HG02678 (cell line): ENCODE data around the gene LCE1D.

Experiments
- ATAC-seq: cut with Tn5 transposase; IDR thresholded peaks from one replicate; pipeline ENCODE4 v1.9.1; 2021; ENCODE audit warnings: mild to moderate bottlenecking, moderate library complexity; ENCODE audit not compliant: unreplicated experiment

The LCE1D gene

GRCh38 chr1:152811671-152812070, 15.2 kb downstream of the LCE1D start, which contains the start of gene LCE1B:
LCE1B (plus strand) TSS chr1:152811971; CDS start chr1:152812447, 476 bp downstream.
- no peak for ATAC-seq

GRCh38 chr1:152817309-152817708, 20.8 kb downstream of the LCE1D start:
- no peak for ATAC-seq

- ATAC-seq, result no peak
Measured at GRCh38 chr1:152823294-152823693, 26.8 kb downstream of the LCE1D start.

- no peak for ATAC-seq
Measured at GRCh38 chr1:152824964-152825363, 28.4 kb downstream of the LCE1D start.

GRCh38 chr1:152827173-152827572, 30.7 kb downstream of the LCE1D start, which contains the start of gene LCE1A:
LCE1A (plus strand) TSS chr1:152827473; CDS start chr1:152827473, 0 bp downstream.
- no peak for ATAC-seq

GRCh38 chr1:152836870-152837269, 40.3 kb downstream of the LCE1D start:
- ATAC-seq, result no peak

- ATAC-seq, result no peak
Measured at GRCh38 chr1:152842556-152842955, 46.0 kb downstream of the LCE1D start, which contains the start of gene LCE6A. LCE6A (plus strand) TSS chr1:152842856; CDS start chr1:152843521, 665 bp downstream.
